Keratinocyte (primary cell): ENCODE measurements around the gene FGFR1OP2. TPM values are rescaled to one million over a fixed set of nuclear protein-coding genes. Genes with fewer than 3 reads are reported as not detected.

ENCODE experiments used
- DNase-seq: peaks from one replicate; pipeline ENCODE4 v3.0.0-alpha.2; 2011; ENCODE audit warnings: low read depth, missing footprints, low spot score
- FAIRE-seq: peaks from 2 replicates; lab custom pipeline; 2011; peaks lifted over from hg19 to GRCh38; lab: Jason Lieb, UNC
- H2AFZ ChIP-seq: 2 replicates; pipeline ENCODE4 v1.6.0; 2012; ENCODE audit warnings: low read length, control low read depth, inconsistent platforms; ENCODE audit not compliant: control insufficient read depth
- H3K27ac ChIP-seq: 2 replicates; pipeline ENCODE4 v1.5.1; 2011; ENCODE audit warnings: low read length; ENCODE audit not compliant: control insufficient read depth, insufficient read depth
- H3K27me3 ChIP-seq: 3 replicates; pipeline ENCODE4 v1.6.0; 2011; ENCODE audit warnings: low read length; ENCODE audit not compliant: control insufficient read depth, insufficient read depth; ENCODE audit errors: extremely low read depth
- H3K36me3 ChIP-seq, 2 experiments: 2 replicates in 1 of 2; 3 replicates in 1 of 2; pipeline ENCODE4 v1.5.1; 2011; ENCODE audit warnings: low read length in 2 of 2, mild to moderate bottlenecking in 1 of 2; ENCODE audit not compliant: control insufficient read depth in 2 of 2, insufficient read depth in 2 of 2; ENCODE audit errors: extremely low read depth in 1 of 2
- H3K4me1 ChIP-seq: 3 replicates; pipeline ENCODE4 v1.5.1; 2011; ENCODE audit warnings: low read length; ENCODE audit not compliant: control insufficient read depth, insufficient read depth; ENCODE audit errors: extremely low read depth
- H3K4me2 ChIP-seq: 3 replicates; pipeline ENCODE4 v1.6.0; 2011; ENCODE audit warnings: low read depth, low read length; ENCODE audit not compliant: control insufficient read depth, insufficient read depth; ENCODE audit errors: extremely low read depth
- H3K4me3 ChIP-seq, 3 experiments: fragments of 200-600 bp in 1 of 3; sonication (generic) in 1 of 3; 2 replicates in 2 of 3; 3 replicates in 1 of 3; pipeline ENCODE4 v1.5.1; 2011 to 2016; ENCODE audit warnings: low read length in 3 of 3, mild to moderate bottlenecking in 3 of 3, control low read depth in 2 of 3, inconsistent platforms in 1 of 3, low read depth in 1 of 3, mixed read lengths in 1 of 3, mixed run types in 1 of 3, moderate library complexity in 1 of 3; ENCODE audit not compliant: control insufficient read depth in 2 of 3, insufficient read depth in 2 of 3; ENCODE audit errors: extremely low read depth in 1 of 3
- H3K79me2 ChIP-seq: 2 replicates; pipeline ENCODE4 v1.6.0; 2012; ENCODE audit warnings: low read length; ENCODE audit not compliant: control insufficient read depth, insufficient read depth
- H3K9ac ChIP-seq: 3 replicates; pipeline ENCODE4 v1.6.0; 2011; ENCODE audit warnings: low read length; ENCODE audit not compliant: control insufficient read depth, insufficient read depth; ENCODE audit errors: extremely low read depth
- H3K9me1 ChIP-seq: 3 replicates; pipeline ENCODE4 v1.6.0; 2011; ENCODE audit warnings: low read length; ENCODE audit not compliant: control insufficient read depth, insufficient read depth; ENCODE audit errors: extremely low read depth
- H3K9me3 ChIP-seq: 2 replicates; pipeline ENCODE4 v1.5.1; 2012; ENCODE audit warnings: low read depth, low read length; ENCODE audit not compliant: control insufficient read depth
- H4K20me1 ChIP-seq: 3 replicates; pipeline ENCODE4 v1.6.0; 2011; ENCODE audit warnings: low read length; ENCODE audit not compliant: control insufficient read depth, insufficient read depth; ENCODE audit errors: extremely low read depth
- CTCF ChIP-seq, 3 experiments: IDR thresholded peaks in 1 of 3; conservative IDR thresholded peaks in 1 of 3; optimal IDR thresholded peaks in 1 of 3; 2 replicates in 2 of 3; 3 replicates in 1 of 3; pipeline versions ENCODE3 to v1.5.1; 2011; ENCODE audit warnings: low read length in 3 of 3, mild to moderate bottlenecking in 3 of 3, moderate library complexity in 2 of 3, control low read depth in 1 of 3, inconsistent platforms in 1 of 3; ENCODE audit not compliant: insufficient read depth in 2 of 3; ENCODE audit errors: extremely low read depth in 1 of 3
- EZH2 ChIP-seq: IDR thresholded peaks from one replicate; pipeline ENCODE4 v1.6.1; 2012; ENCODE audit warnings: inconsistent platforms, mild to moderate bottlenecking, low read length, moderate library complexity
- dilution Hi-C: fragments of 300-500 bp; cut with MboI; formaldehyde crosslinking; loops from one replicate; pipeline ENCODE4 v1.7.0; 2020; ENCODE audit warnings: low sequenced_read_pairs; ENCODE audit not compliant: extremely low pct_ligation_motif_present
- polyA plus RNA-seq, 5 experiments: library from polyadenylated mRNA; depleted of rRNA in 3 of 5; stranded (reverse) in 3 of 5; stranded (forward) in 1 of 5; unstranded in 1 of 5; fragments of >200 nt; gene quantifications; 1 replicate in 1 of 5; 2 replicates in 3 of 5; 3 replicates in 1 of 5; pipeline versions ENCODE4 v1.2.1 to v1.2.3, GENCODE V29; 2011 to 2012; ENCODE audit warnings: missing spikeins in 2 of 5, low read depth in 1 of 5, low replicate concordance in 1 of 5

The FGFR1OP2 gene
- polyA plus RNA-seq, 1 donor (not counting 4 experiments of a cell fraction or from before 2014, with no cell fraction given): 34.9 TPM

- H4K20me1 ChIP-seq: no peaks in the 10 kb centered on the region
Observed at GRCh38 chr12:27009881-27010301, 71.6 kb downstream of the FGFR1OP2 start.

GRCh38 chr12:27012239-27012981 lies 74.1 kb downstream of the FGFR1OP2 start:
- DNase-seq: no peak
- H3K27ac ChIP-seq: peak overlapping the region; percentile 77
- H2AFZ ChIP-seq: peak overlapping the region; percentile 36

More at GRCh38 chr12:27009881-27010301, 71.6 kb downstream of the FGFR1OP2 start:
- H3K79me2 ChIP-seq: peaks cover 87% of the 10 kb centered on the region
- no peak overlapping the region for H2AFZ ChIP-seq
- H3K9me3 ChIP-seq: no peaks in the 10 kb centered on the region
- H3K27me3 ChIP-seq: no peaks in the 10 kb centered on the region
- DNase-seq (no peak), FAIRE-seq (peak; percentile 71)
- no peaks in the 10 kb centered on the region for H3K9me1 ChIP-seq
- dilution Hi-C loops: no loop called here
- H3K4me2 ChIP-seq: peak overlapping the region; percentile 74
- peaks cover 38% of the 10 kb centered on the region for H3K4me1 ChIP-seq
- H3K4me3 ChIP-seq: peak overlapping the region in 1 of 3 experiments; percentile 2
- TF ChIP-seq CTCF (optimal IDR thresholded peaks at IDR 0.05 in 1 of 3, IDR thresholded peaks at IDR 0.05 in 1 of 3, conservative IDR thresholded peaks at IDR 0.05 in 1 of 3; ENCODE audit: extremely low read depth in 1 of 3, insufficient read depth in 2 of 3, low read length in 3 of 3) (no peak), EZH2 (no peak)
- H3K27ac ChIP-seq: no peak overlapping the region
- no peak overlapping the region for H3K9ac ChIP-seq
- H3K36me3 ChIP-seq: peaks cover 0 to 2% of the 10 kb centered on the region in 2 experiments

More at GRCh38 chr12:27012239-27012981, 74.1 kb downstream of the FGFR1OP2 start:
- H3K9me1 ChIP-seq: no peaks in the 10 kb centered on the region
- FAIRE-seq: peak; percentile 64
- H4K20me1 ChIP-seq: no peaks in the 10 kb centered on the region
- H3K79me2 ChIP-seq: peaks cover 62% of the 10 kb centered on the region
- no peaks in the 10 kb centered on the region for H3K27me3 ChIP-seq
- dilution Hi-C loops: no loop called here
- peak overlapping the region; percentile 74 for H3K4me2 ChIP-seq
- H3K9me3 ChIP-seq: no peaks in the 10 kb centered on the region
- peak overlapping the region; percentile 85 for H3K9ac ChIP-seq
- no peak for TF ChIP-seq EZH2
- no peak for TF ChIP-seq CTCF (optimal IDR thresholded peaks at IDR 0.05 in 1 of 3, IDR thresholded peaks at IDR 0.05 in 1 of 3, conservative IDR thresholded peaks at IDR 0.05 in 1 of 3; ENCODE audit: extremely low read depth in 1 of 3, insufficient read depth in 2 of 3, low read length in 3 of 3)
- H3K36me3 ChIP-seq: peaks cover 0 to 2% of the 10 kb centered on the region in 2 experiments
- peaks cover 43% of the 10 kb centered on the region for H3K4me1 ChIP-seq
- H3K4me3 ChIP-seq: peak overlapping the region; percentile 90 to 93 (median 91)
